CD8-positive, alpha-beta memory T cell (primary cell): ENCODE measurements around the gene CHST3. TPM values are rescaled to one million over a fixed set of nuclear protein-coding genes. Genes with fewer than 3 reads are reported as not detected.

Experiments used
- CTCF ChIA-PET: fragments of 350-600 bp; sonication (Branson Sonifier 250); formaldehyde crosslinking; loops from one replicate; lab custom pipeline; 2021; ENCODE audit warnings: antibody characterized with exemption; lab: Charles Lee
- POLR2A ChIA-PET: fragments of 350-600 bp; sonication (Branson Sonifier 250); formaldehyde crosslinking; loops from one replicate; lab custom pipeline; 2021; ENCODE audit warnings: antibody characterized with exemption; lab: Charles Lee
- DNase-seq, 5 donors: peaks; one replicate each; pipeline versions ENCODE4 v3.0.0 to v3.0.0-alpha.2; 2020 to 2022; ENCODE audit warnings: mixed read lengths in 1 of 5
- H3K27ac ChIP-seq: one replicate; pipeline ENCODE4 v1.7.0; 2013; ENCODE audit warnings: low read depth, mild to moderate bottlenecking, low read length, moderate library complexity
- H3K27me3 ChIP-seq: 2 replicates; pipeline ENCODE4 v1.7.0; 2013; ENCODE audit warnings: low read length, mild to moderate bottlenecking; ENCODE audit not compliant: insufficient read depth, poor library complexity, severe bottlenecking
- H3K36me3 ChIP-seq: 2 replicates; pipeline ENCODE4 v1.7.0; 2013; ENCODE audit warnings: mild to moderate bottlenecking, low read length, moderate library complexity; ENCODE audit not compliant: insufficient read depth
- H3K4me1 ChIP-seq: 2 replicates; pipeline ENCODE4 v1.7.0; 2013; ENCODE audit warnings: mild to moderate bottlenecking, low read length, moderate library complexity; ENCODE audit not compliant: insufficient read depth
- H3K4me3 ChIP-seq: 2 replicates; pipeline ENCODE4 v1.7.0; 2013; ENCODE audit warnings: mild to moderate bottlenecking, low read length
- H3K9me3 ChIP-seq: 2 replicates; pipeline ENCODE4 v1.7.0; 2013; ENCODE audit warnings: mild to moderate bottlenecking, low read length
- H3K27ac Mint-ChIP-seq, 8 donors: one replicate each; pipeline ENCODE4 v1.8.0; 2020 to 2021; ENCODE audit warnings: mixed read lengths in 8 of 8, mild to moderate bottlenecking in 6 of 8, inconsistent platforms in 3 of 8, moderate library complexity in 3 of 8
- H3K27me3 Mint-ChIP-seq, 2 donors: one replicate each; pipeline ENCODE4 v1.8.0; 2020 to 2021; ENCODE audit warnings: mixed read lengths in 2 of 2, mild to moderate bottlenecking in 1 of 2, moderate library complexity in 1 of 2
- H3K36me3 Mint-ChIP-seq, 3 donors: one replicate each; pipeline ENCODE4 v1.8.0; 2020 to 2021; ENCODE audit warnings: mixed read lengths in 3 of 3, inconsistent platforms in 1 of 3, mild to moderate bottlenecking in 1 of 3
- H3K4me1 Mint-ChIP-seq, 3 donors: one replicate each; pipeline ENCODE4 v1.8.0; 2020 to 2021; ENCODE audit warnings: mixed read lengths in 3 of 3, inconsistent platforms in 1 of 3, mild to moderate bottlenecking in 1 of 3
- H3K4me3 Mint-ChIP-seq, 7 donors: one replicate each; pipeline ENCODE4 v1.8.0; 2020 to 2021; ENCODE audit warnings: mixed read lengths in 7 of 7, mild to moderate bottlenecking in 6 of 7, moderate library complexity in 4 of 7, inconsistent platforms in 2 of 7
- H3K9me3 Mint-ChIP-seq, 5 donors: one replicate each; pipeline ENCODE4 v1.8.0; 2020 to 2022; ENCODE audit warnings: mixed read lengths in 5 of 5, mild to moderate bottlenecking in 3 of 5, moderate library complexity in 2 of 5, inconsistent platforms in 1 of 5
- polyA plus RNA-seq: library from polyadenylated mRNA; unstranded; fragments of 300-500 nt; fragmentation: Illumina TruSeq; gene quantifications from one replicate; pipeline ENCODE4 v1.2.3, GENCODE V29; 2021
- total RNA-seq, 2 experiments: library from RNA; stranded (reverse); gene quantifications; one replicate each; pipeline ENCODE4 v1.2.3, GENCODE V29; 2021

Gene CHST3
- total and polyA plus RNA-seq, 3 experiments from 2014 or later = 0.07 TPM; not detected in 1

DNA sequence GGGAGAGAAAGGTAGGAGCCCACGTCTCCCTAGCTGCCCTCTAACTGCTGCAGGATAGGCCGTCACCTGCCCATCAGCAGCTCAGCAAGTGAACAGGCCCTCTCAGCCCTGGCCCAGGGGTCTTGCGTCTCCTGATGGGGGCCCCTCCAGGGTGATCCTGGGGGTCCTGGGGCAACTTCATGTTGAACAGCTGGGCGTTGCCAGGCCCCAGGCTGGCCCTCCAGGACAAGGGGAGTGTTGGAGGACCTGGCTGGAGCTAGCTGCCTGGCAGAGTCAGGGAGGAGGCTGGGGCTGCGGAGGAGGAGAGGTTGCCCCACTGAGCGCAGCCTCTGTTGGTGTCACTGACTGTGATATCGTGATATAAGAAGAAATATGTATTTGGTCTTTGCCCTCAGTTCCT lies 89.5 kb downstream of the CHST3 start:
- Mint-ChIP-seq H3K36me3 (no peaks in the 10 kb centered on the region), H3K27me3 (peaks cover 0 to 6% of the 10 kb centered on the region in 2 donors), H3K4me1 (peaks cover 5 to 6% (median 6%) of the 10 kb centered on the region in 3 donors), H3K9me3 (peaks cover 0 to 3% (median 0%) of the 10 kb centered on the region in 5 donors), H3K4me3 (no peak overlapping the region), H3K27ac (no peak overlapping the region)
- no peak for DNase-seq
- ChIA-PET CTCF (interaction anchor here (1.0 kb wide), 1 partner anchor 18 kb away, joined by 3 read pairs; no protein-coding TSS in a partner anchor), POLR2A (no interaction called here)
- Histone ChIP-seq H3K27me3 (no peaks in the 10 kb centered on the region), H3K27ac (no peak overlapping the region), H3K36me3 (no peaks in the 10 kb centered on the region), H3K4me3 (no peak overlapping the region), H3K4me1 (no peaks in the 10 kb centered on the region), H3K9me3 (no peaks in the 10 kb centered on the region)

DNA sequence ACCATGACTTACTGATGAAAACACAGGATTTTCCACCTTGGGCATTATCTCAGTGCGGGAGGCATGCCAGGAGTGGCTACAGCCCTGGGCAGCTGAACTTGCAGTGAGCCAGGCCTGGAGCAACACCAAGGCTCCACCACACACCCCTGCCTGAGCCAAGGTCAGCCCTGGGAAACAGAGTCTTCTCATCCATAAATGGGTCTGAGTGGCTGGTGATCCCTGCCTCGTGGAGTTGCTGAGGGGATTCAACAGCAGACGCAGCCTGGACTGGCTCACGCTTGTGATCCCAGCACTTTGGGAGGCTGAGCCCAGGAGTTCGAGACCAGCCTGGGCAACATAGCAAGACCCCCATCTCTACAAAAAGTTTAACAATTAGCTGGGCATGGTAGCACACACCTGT lies 91.9 kb downstream of the CHST3 start:
- Histone ChIP-seq H3K4me1 (no peaks in the 10 kb centered on the region), H3K9me3 (no peaks in the 10 kb centered on the region), H3K27ac (no peak overlapping the region), H3K4me3 (no peak overlapping the region), H3K36me3 (no peaks in the 10 kb centered on the region), H3K27me3 (no peaks in the 10 kb centered on the region)
- Mint-ChIP-seq H3K27me3 (peaks cover 0 to 6% of the 10 kb centered on the region in 2 donors), H3K36me3 (peaks cover 0 to 7% (median 1%) of the 10 kb centered on the region in 3 donors), H3K4me1 (peaks cover 14 to 28% (median 21%) of the 10 kb centered on the region in 3 donors), H3K9me3 (peaks cover 0 to 2% (median 0%) of the 10 kb centered on the region in 5 donors), H3K27ac (peak overlapping the region in 1 of 8 donors; percentile 66), H3K4me3 (no peak overlapping the region)
- ChIA-PET CTCF (no interaction called here), POLR2A (interaction anchor here (0.9 kb wide), 1 partner anchor 14 kb away, joined by 3 read pairs; no protein-coding TSS in a partner anchor)
- DNase-seq = no peak

DNA sequence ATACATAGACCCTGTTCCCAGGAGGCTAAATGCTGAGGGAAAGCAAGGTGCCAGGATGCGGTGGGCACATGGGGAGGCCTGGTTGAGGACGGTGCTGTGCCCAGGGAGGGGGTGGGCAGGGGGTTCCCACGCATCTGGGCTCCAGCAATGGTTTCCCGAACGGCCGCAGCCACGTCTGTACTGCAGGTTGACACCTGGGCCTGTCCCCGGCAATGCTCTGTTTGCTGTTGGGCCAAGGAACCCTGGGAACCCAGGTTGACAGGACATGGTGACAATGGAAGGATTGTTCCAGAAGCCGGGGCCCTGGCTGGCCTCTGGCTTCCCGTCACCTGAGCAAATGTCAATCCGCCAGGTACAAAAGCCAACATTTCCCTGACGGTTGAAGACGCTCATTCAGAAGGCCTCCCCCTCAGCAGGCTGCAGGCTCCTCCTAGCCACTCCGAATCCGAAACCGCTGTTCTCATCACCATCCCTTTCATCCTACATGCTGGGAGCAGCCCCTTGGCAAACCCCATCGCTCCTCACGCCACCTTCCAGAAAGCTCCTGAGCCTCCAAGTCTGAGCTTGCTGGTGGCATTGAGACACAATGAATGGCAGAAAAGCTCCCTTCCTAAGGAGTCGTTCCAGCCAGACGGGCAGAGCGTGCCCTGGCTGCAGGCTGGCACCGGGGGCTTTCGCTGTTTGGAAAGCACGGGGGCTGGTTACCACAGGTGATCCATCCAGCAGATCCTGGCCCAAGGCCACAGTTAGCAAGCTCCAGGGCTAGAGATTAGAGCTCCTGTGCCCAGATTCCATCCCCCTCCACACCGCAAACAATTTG lies 92.9 kb downstream of the CHST3 start:
- H3K27ac ChIP-seq = no peak overlapping the region
- H3K9me3 Mint-ChIP-seq = peaks cover 0 to 2% (median 0%) of the 10 kb centered on the region in 5 donors
- peak overlapping the region in 2 of 7 donors; percentile 6 to 68 for H3K4me3 Mint-ChIP-seq
- CTCF ChIA-PET = interaction anchor here (1.0 to 3.7 kb wide), 3 partner anchors 9 to 280 kb away, joined by 3 to 37 read pairs (median 5); no protein-coding TSS in a partner anchor
- H3K4me1 ChIP-seq = no peaks in the 10 kb centered on the region
- H3K27ac Mint-ChIP-seq = peak overlapping the region in 4 of 8 donors; percentile 26 to 85 (median 56)
- no peak overlapping the region for H3K4me3 ChIP-seq
- no peaks in the 10 kb centered on the region for H3K9me3 ChIP-seq
- H3K27me3 ChIP-seq = no peaks in the 10 kb centered on the region
- H3K4me1 Mint-ChIP-seq = peaks cover 19 to 38% (median 21%) of the 10 kb centered on the region in 3 donors
- H3K27me3 Mint-ChIP-seq = peaks cover 0 to 8% of the 10 kb centered on the region in 2 donors
- POLR2A ChIA-PET = interaction anchor here (0.9 to 1.0 kb wide), 2 partner anchors 13 to 31 kb away, joined by 3 to 4 read pairs; partner anchors contain the start of gene SPOCK2
- peaks cover 4% of the 10 kb centered on the region for H3K36me3 ChIP-seq
- peaks cover 0 to 17% (median 1%) of the 10 kb centered on the region in 3 donors for H3K36me3 Mint-ChIP-seq
- DNase-seq = no peak

DNA sequence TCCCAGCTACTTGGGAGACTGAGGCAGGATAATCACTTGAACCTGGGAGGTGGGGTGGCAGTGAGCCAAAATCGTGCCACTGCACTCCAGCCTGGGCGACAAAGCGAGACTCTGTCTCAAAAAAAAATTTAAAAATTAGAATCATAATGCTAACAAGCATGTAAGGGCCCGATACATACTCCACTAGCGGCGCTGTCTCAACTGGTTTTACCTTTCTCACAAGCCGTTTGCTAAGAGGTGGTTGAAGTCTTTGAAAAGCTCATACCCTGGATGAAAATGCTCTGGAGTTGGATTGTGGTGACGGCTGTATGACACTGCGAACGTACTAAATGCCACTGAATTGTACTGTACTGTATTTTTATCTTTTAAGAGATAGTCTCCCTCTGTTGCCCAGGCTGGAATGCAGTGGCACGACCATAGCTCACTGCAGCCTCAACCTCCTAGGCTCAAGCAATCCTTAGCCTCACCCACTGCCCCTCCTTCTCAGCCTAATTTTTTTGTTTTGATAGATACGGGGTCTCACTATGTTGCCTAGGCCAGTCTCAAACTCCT lies 94.2 kb downstream of the CHST3 start:
- H3K4me1 ChIP-seq = no peaks in the 10 kb centered on the region
- POLR2A ChIA-PET = interaction anchor here (0.5 to 1.4 kb wide), 4 partner anchors 10 to 158 kb away, joined by 3 to 4 read pairs (median 3); partner anchors contain the start of genes ANAPC16, ASCC1 and SPOCK2
- Mint-ChIP-seq H3K27ac (peak overlapping the region in 7 of 8 donors; percentile 9 to 85 (median 58)), H3K36me3 (peaks cover 0 to 30% (median 3%) of the 10 kb centered on the region in 3 donors), H3K9me3 (peaks cover 0 to 4% (median 0%) of the 10 kb centered on the region in 5 donors), H3K27me3 (peaks cover 0 to 8% of the 10 kb centered on the region in 2 donors), H3K4me1 (peaks cover 21 to 47% (median 21%) of the 10 kb centered on the region in 3 donors), H3K4me3 (peak overlapping the region in 1 of 7 donors; percentile 70)
- H3K27ac ChIP-seq = no peak overlapping the region
- CTCF ChIA-PET = interaction anchor here (1.0 to 3.7 kb wide), 3 partner anchors 10 to 279 kb away, joined by 3 to 37 read pairs (median 5); no protein-coding TSS in a partner anchor
- H3K27me3 ChIP-seq = no peaks in the 10 kb centered on the region
- no peak for DNase-seq
- H3K4me3 ChIP-seq = no peak overlapping the region
- H3K36me3 ChIP-seq = peaks cover 12% of the 10 kb centered on the region
- H3K9me3 ChIP-seq = no peaks in the 10 kb centered on the region

DNA sequence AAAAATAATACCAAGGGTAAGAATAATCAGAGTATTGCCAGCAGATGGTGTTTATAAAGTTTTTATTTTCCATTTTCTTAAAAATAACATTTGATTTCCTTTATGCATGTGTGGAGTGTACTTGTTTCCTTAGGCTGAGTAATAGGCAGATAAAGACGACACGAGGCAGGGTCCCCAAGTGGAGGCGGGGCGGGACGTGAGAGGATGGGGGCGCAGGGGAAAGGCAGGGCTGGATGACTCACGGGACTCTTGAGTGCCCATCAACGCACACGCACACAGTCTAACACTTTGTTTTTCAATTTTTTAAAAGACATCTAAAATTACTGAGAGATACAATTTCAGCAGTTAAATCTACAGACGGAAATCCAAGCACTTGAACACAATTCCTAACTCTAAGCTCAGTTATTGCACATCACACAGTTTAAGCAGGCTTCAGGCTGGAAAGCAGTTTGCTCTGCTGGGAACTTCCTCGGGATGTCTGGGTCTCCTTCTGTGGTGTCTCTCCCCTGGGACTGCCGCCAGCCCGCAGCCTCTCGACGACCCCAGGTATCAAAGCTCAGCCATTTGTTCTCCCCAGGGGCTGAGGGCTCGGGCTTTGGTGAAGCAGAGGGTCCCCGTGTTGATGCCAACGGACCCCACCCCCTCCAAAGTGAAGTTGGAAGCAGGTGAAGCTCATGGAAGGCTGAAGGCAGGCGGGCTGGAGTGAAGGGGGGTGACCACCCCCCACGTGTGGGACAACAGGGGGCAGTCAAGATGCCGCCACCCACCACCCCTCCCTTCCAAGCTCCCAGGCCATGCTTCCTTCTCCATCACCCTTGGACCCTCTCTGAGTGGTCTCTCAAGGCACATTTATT lies 95.0 kb downstream of the CHST3 start:
- DNase-seq = no peak
- Histone ChIP-seq H3K27me3 (no peaks in the 10 kb centered on the region), H3K4me3 (no peak overlapping the region), H3K9me3 (no peaks in the 10 kb centered on the region), H3K36me3 (peaks cover 20% of the 10 kb centered on the region), H3K4me1 (no peaks in the 10 kb centered on the region), H3K27ac (no peak overlapping the region)
- H3K36me3 Mint-ChIP-seq = peaks cover 0 to 38% (median 4%) of the 10 kb centered on the region in 3 donors
- H3K4me1 Mint-ChIP-seq = peaks cover 21 to 50% (median 21%) of the 10 kb centered on the region in 3 donors
- ChIA-PET POLR2A (interaction anchor here (0.5 to 1.4 kb wide), 4 partner anchors 11 to 157 kb away, joined by 3 to 5 read pairs (median 3); partner anchors contain the start of genes ANAPC16 and ASCC1), CTCF (interaction anchor here (1.0 to 3.7 kb wide), 3 partner anchors 11 to 49 kb away, joined by 3 to 37 read pairs (median 5); partner anchors contain the start of gene SPOCK2)
- H3K4me3 Mint-ChIP-seq = peak overlapping the region in 2 of 7 donors; percentile 34 to 70
- H3K27me3 Mint-ChIP-seq = peaks cover 0 to 8% of the 10 kb centered on the region in 2 donors
- peak overlapping the region; percentile 55 to 95 (median 76) for H3K27ac Mint-ChIP-seq
- H3K9me3 Mint-ChIP-seq = peaks cover 0 to 4% (median 0%) of the 10 kb centered on the region in 5 donors

DNA sequence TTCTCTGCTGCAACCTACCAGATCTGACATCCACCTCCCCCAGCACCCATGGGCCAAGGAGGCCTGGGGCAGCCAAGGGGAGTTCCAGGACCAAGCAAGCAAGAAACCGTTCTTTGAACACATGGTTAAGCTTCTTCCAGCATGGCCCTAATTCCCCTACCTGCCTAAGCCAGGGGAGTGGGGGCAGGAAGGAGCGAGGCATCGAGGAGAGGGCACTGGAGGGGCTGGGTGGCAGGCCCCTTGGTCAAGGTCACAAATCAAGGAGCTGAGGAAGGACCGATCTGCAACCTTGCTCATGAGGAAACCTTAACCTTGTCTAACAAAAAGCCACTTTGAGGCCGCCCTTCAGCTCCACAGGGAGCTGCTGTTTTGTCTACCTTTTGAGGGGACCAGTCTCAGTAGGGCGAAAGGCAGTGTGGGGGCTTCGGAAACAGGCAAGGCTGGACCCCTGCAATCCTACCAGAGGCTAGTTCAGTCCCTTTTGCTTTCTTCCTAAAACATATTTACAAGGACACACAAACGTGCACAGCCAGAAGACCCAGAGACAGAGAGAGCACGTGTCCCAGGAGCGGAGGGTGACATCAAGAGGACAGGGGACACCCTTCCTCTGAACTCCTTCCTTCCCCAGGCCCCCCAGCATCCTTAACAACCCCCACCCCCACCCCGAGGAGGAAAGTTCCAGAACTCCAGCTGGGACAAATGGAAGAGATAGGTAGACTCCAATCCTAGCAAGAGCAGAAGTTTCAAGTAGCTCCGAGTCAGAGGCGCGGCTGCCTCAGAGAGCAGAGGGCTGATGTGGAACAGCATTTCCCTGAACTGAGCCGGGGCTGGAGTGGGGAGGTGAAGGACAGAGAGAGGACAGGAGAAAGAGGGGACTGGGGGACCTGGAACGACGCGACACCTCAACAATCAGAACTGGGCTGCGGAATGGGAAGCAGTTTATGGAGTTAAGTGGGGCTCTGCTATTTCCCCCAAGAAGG lies 95.9 kb downstream of the CHST3 start:
- H3K4me1 Mint-ChIP-seq = peaks cover 21 to 53% (median 21%) of the 10 kb centered on the region in 3 donors
- POLR2A ChIA-PET = interaction anchor here (1.0 to 1.5 kb wide), 3 partner anchors 19 to 29 kb away, joined by 3 to 5 read pairs (median 4); partner anchors contain the start of gene SPOCK2
- Histone ChIP-seq H3K4me1 (no peaks in the 10 kb centered on the region), H3K9me3 (no peaks in the 10 kb centered on the region), H3K4me3 (no peak overlapping the region), H3K27me3 (no peaks in the 10 kb centered on the region), H3K36me3 (peaks cover 23% of the 10 kb centered on the region), H3K27ac (no peak overlapping the region)
- H3K27me3 Mint-ChIP-seq = peaks cover 0 to 8% of the 10 kb centered on the region in 2 donors
- H3K4me3 Mint-ChIP-seq = peak overlapping the region in 4 of 7 donors; percentile 19 to 79 (median 46)
- H3K36me3 Mint-ChIP-seq = peaks cover 0 to 41% (median 7%) of the 10 kb centered on the region in 3 donors
- CTCF ChIA-PET = interaction anchor here (0.7 to 4.2 kb wide), 4 partner anchors 11 to 28 kb away, joined by 3 to 37 read pairs (median 14); partner anchors contain the start of gene SPOCK2
- DNase-seq = no peak
- peak overlapping the region; percentile 55 to 90 (median 77) for H3K27ac Mint-ChIP-seq
- H3K9me3 Mint-ChIP-seq = peaks cover 0 to 4% (median 0%) of the 10 kb centered on the region in 5 donors
